H9 (cell line): ENCODE measurements around the gene NEK6. TPM values are rescaled to one million over a fixed set of nuclear protein-coding genes. Genes with fewer than 3 reads are reported as not detected.

ENCODE experiments used
- DNase-seq: peaks from one replicate; pipeline ENCODE4 v3.0.0-alpha.2; 2017
- H2AFZ ChIP-seq: one replicate; pipeline ENCODE4 v1.6.1; 2013; ENCODE audit warnings: mild to moderate bottlenecking, low read length, control low read depth, moderate library complexity
- H2AK5ac ChIP-seq: 2 replicates; pipeline ENCODE4 v1.6.1; 2013; ENCODE audit warnings: low read length, control low read depth, mixed read lengths; ENCODE audit not compliant: insufficient read length
- H2BK120ac ChIP-seq: one replicate; pipeline ENCODE4 v1.6.1; 2013; ENCODE audit warnings: low read depth, mild to moderate bottlenecking, low read length, control low read depth, inconsistent platforms; ENCODE audit not compliant: poor library complexity, severe bottlenecking
- H2BK12ac ChIP-seq: 2 replicates; pipeline ENCODE4 v1.6.1; 2013; ENCODE audit warnings: low read length, control low read depth, mixed read lengths, low read depth; ENCODE audit not compliant: insufficient read length
- H2BK15ac ChIP-seq: 2 replicates; pipeline ENCODE4 v1.6.1; 2013; ENCODE audit warnings: low read depth, low read length, control low read depth
- H2BK20ac ChIP-seq: one replicate; pipeline ENCODE4 v1.6.1; 2013; ENCODE audit warnings: low read depth, mild to moderate bottlenecking, low read length, control low read depth, inconsistent platforms; ENCODE audit not compliant: poor library complexity, severe bottlenecking
- H2BK5ac ChIP-seq: 2 replicates; pipeline ENCODE4 v1.6.1; 2013; ENCODE audit warnings: low read length, control low read depth, mixed read lengths; ENCODE audit not compliant: insufficient read length
- H3K14ac ChIP-seq: 2 replicates; pipeline ENCODE4 v1.6.1; 2013; ENCODE audit warnings: low read length, control low read depth; ENCODE audit not compliant: insufficient read depth
- H3K18ac ChIP-seq: 2 replicates; pipeline ENCODE4 v1.6.1; 2013; ENCODE audit warnings: low read depth, mild to moderate bottlenecking, mixed read lengths, low read length, control low read depth; ENCODE audit not compliant: insufficient read length
- H3K23ac ChIP-seq: 2 replicates; pipeline ENCODE4 v1.6.1; 2013; ENCODE audit warnings: low read length, control low read depth, mixed read lengths, low read depth; ENCODE audit not compliant: insufficient read length
- H3K23me2 ChIP-seq: 2 replicates; pipeline ENCODE4 v1.6.1; 2013; ENCODE audit warnings: low read depth, mild to moderate bottlenecking, mixed read lengths, low read length, control low read depth; ENCODE audit not compliant: insufficient read length, poor library complexity, severe bottlenecking
- H3K27ac ChIP-seq: 2 replicates; pipeline ENCODE4 v1.5.1; 2013; ENCODE audit warnings: low read length, control low read depth, mixed read lengths, low read depth; ENCODE audit not compliant: insufficient read length
- H3K27me3 ChIP-seq: 2 replicates; pipeline ENCODE4 v1.6.1; 2013; ENCODE audit warnings: low read length, control low read depth, inconsistent platforms; ENCODE audit not compliant: insufficient read depth
- H3K4ac ChIP-seq: 2 replicates; pipeline ENCODE4 v1.6.1; 2013; ENCODE audit warnings: low read depth, mild to moderate bottlenecking, control low read depth, inconsistent platforms, low read length, moderate library complexity
- H3K4me1 ChIP-seq: 2 replicates; pipeline ENCODE4 v1.6.1; 2013; ENCODE audit warnings: low read length, control low read depth, inconsistent platforms; ENCODE audit not compliant: insufficient read depth
- H3K4me2 ChIP-seq: 2 replicates; pipeline ENCODE4 v1.6.1; 2013; ENCODE audit warnings: low read length, control low read depth, mixed read lengths; ENCODE audit not compliant: insufficient read length, insufficient read depth
- H3K56ac ChIP-seq: 2 replicates; pipeline ENCODE4 v1.6.1; 2013; ENCODE audit warnings: low read depth, mild to moderate bottlenecking, mixed read lengths, low read length, control low read depth; ENCODE audit not compliant: insufficient read length
- H3K79me1 ChIP-seq: 2 replicates; pipeline ENCODE4 v1.6.1; 2013; ENCODE audit warnings: low read depth, mild to moderate bottlenecking, moderate library complexity, low read length, control low read depth, inconsistent platforms; ENCODE audit not compliant: insufficient read depth, poor library complexity, severe bottlenecking
- H3K79me2 ChIP-seq: 2 replicates; pipeline ENCODE4 v1.6.1; 2013; ENCODE audit warnings: low read length, control low read depth, inconsistent platforms; ENCODE audit not compliant: insufficient read depth
- H3K9ac ChIP-seq: 2 replicates; pipeline ENCODE4 v1.6.1; 2013; ENCODE audit warnings: low read length, control low read depth, mixed read lengths; ENCODE audit not compliant: insufficient read length; ENCODE audit errors: extremely low read depth
- H3K9me3 ChIP-seq: one replicate; pipeline ENCODE4 v1.6.1; 2013; ENCODE audit warnings: low read depth, low read length, inconsistent platforms; ENCODE audit not compliant: control insufficient read depth
- H3T11ph ChIP-seq: one replicate; pipeline ENCODE4 v1.6.1; 2013; ENCODE audit warnings: mild to moderate bottlenecking, low read length, control low read depth, inconsistent platforms
- H4K20me1 ChIP-seq: one replicate; pipeline ENCODE4 v1.6.1; 2013; ENCODE audit not compliant: control insufficient read depth, insufficient read length, insufficient read depth
- H4K5ac ChIP-seq: 2 replicates; pipeline ENCODE4 v1.6.1; 2013; ENCODE audit warnings: low read depth, mild to moderate bottlenecking, mixed read lengths, low read length, control low read depth; ENCODE audit not compliant: insufficient read length
- H4K8ac ChIP-seq: replicated peaks from 2 replicates; pipeline ENCODE4 v1.6.1; 2013; ENCODE audit warnings: low read length, control low read depth, mixed read lengths, low read depth; ENCODE audit not compliant: insufficient read length
- H4K91ac ChIP-seq: 2 replicates; pipeline ENCODE4 v1.6.1; 2013; ENCODE audit warnings: low read depth, mild to moderate bottlenecking, moderate library complexity, mixed read lengths, low read length, control low read depth; ENCODE audit not compliant: insufficient read length
- H3K27ac Mint-ChIP-seq, 3 experiments: 2 replicates in 2 of 3; 3 replicates in 1 of 3; pipeline ENCODE4 v1.8.0; 2020 to 2021; ENCODE audit warnings: mixed read lengths in 3 of 3, mild to moderate bottlenecking in 1 of 3, moderate library complexity in 1 of 3
- H3K27me3 Mint-ChIP-seq: 2 replicates; pipeline ENCODE4 v1.8.0; 2021; ENCODE audit warnings: low read depth, mild to moderate bottlenecking, moderate library complexity, mixed read lengths
- H3K36me3 Mint-ChIP-seq, 3 experiments: 2 replicates in 2 of 3; 3 replicates in 1 of 3; pipeline ENCODE4 v1.8.0; 2020 to 2021; ENCODE audit warnings: low read depth in 3 of 3, mixed read lengths in 3 of 3; ENCODE audit not compliant: insufficient read depth in 1 of 3
- H3K4me1 Mint-ChIP-seq, 2 experiments: 2 replicates each; pipeline ENCODE4 v1.8.0; 2020; ENCODE audit warnings: mixed read lengths in 2 of 2
- H3K4me3 Mint-ChIP-seq, 2 experiments: 2 replicates in 1 of 2; 3 replicates in 1 of 2; pipeline ENCODE4 v1.8.0; 2020 to 2021; ENCODE audit warnings: mild to moderate bottlenecking in 2 of 2, mixed read lengths in 2 of 2, moderate library complexity in 1 of 2
- H3K9me3 Mint-ChIP-seq, 2 experiments: 2 replicates in 1 of 2; 3 replicates in 1 of 2; pipeline ENCODE4 v1.8.0; 2020; ENCODE audit warnings: mild to moderate bottlenecking in 2 of 2, mixed read lengths in 2 of 2, moderate library complexity in 1 of 2
- CTCF ChIP-seq: fragments of 200-600 bp; sonication (generic); conservative IDR thresholded peaks from 3 replicates; pipeline ENCODE4 v1.8.0; 2021; ENCODE audit warnings: antibody characterized with exemption, mild to moderate bottlenecking
- WGBS: extraction: QIAGEN DNeasy Blood & Tissue Kit; methylation state at CpG from one replicate; pipeline ENCODE4 v1.1.7; 2013; ENCODE audit warnings: missing lambda C conversion rate, low lambda C conversion rate, mixed read lengths; ENCODE audit not compliant: insufficient read length; ENCODE audit errors: extremely low coverage; 5-methylcytosine and 5-hydroxymethylcytosine counted together
- total RNA-seq: library from RNA; stranded (reverse); gene quantifications from 2 replicates; pipeline ENCODE4 v1.2.1, GENCODE V29; 2021

The NEK6 gene
- total RNA-seq, 1 experiment from 2014 or later = 14.3 TPM

GRCh38 chr9:124386201-124386600 is 128.5 kb downstream of the NEK6 start:
- no CpG with 5 or more reads among the region's 3 CpGs for WGBS
- H3K79me2 ChIP-seq = peaks cover 12% of the 10 kb centered on the region; the same call in 1 of the 2 replicates
- H3K56ac ChIP-seq = no peak overlapping the region
- no peak overlapping the region for H2BK5ac ChIP-seq
- H4K8ac ChIP-seq = no peak overlapping the region
- no peak overlapping the region for H3T11ph ChIP-seq
- H3K27ac ChIP-seq = no peak overlapping the region
- no peaks in the 10 kb centered on the region for H3K4me1 ChIP-seq
- H2AK5ac ChIP-seq = no peak overlapping the region
- no peak overlapping the region for H3K9ac ChIP-seq
- no peak overlapping the region for H2BK120ac ChIP-seq
- no peaks in the 10 kb centered on the region for H3K9me3 ChIP-seq
- H4K5ac ChIP-seq = no peak overlapping the region
- no peak overlapping the region for H3K4me2 ChIP-seq
- no peak overlapping the region for H2BK20ac ChIP-seq
- Mint-ChIP-seq H3K4me1 (peaks cover 16 to 26% of the 10 kb centered on the region in 2 experiments), H3K9me3 (no peaks in the 10 kb centered on the region), H3K36me3 (peaks cover 5 to 19% (median 14%) of the 10 kb centered on the region in 3 experiments; a peak in 6 of 7 replicates), H3K27ac (no peak overlapping the region; a peak in 1 of 7 replicates), H3K27me3 (no peaks in the 10 kb centered on the region), H3K4me3 (no peak overlapping the region)
- H3K14ac ChIP-seq = no peak overlapping the region
- H4K91ac ChIP-seq = no peak overlapping the region
- no peak overlapping the region for H3K18ac ChIP-seq
- no peak overlapping the region for H2AFZ ChIP-seq
- no peak overlapping the region for H2BK12ac ChIP-seq
- TF ChIP-seq CTCF = no peak
- H3K4ac ChIP-seq = no peak overlapping the region
- no peak overlapping the region for H2BK15ac ChIP-seq
- H3K23ac ChIP-seq = no peak overlapping the region
- DNase-seq = no peak
- peaks cover 11% of the 10 kb centered on the region for H3K79me1 ChIP-seq
- H3K23me2 ChIP-seq = no peaks in the 10 kb centered on the region
- no peaks in the 10 kb centered on the region for H4K20me1 ChIP-seq
- H3K27me3 ChIP-seq = no peaks in the 10 kb centered on the region
